ENCODE results near the gene FAM174B.

FAM174B gene

DNA sequence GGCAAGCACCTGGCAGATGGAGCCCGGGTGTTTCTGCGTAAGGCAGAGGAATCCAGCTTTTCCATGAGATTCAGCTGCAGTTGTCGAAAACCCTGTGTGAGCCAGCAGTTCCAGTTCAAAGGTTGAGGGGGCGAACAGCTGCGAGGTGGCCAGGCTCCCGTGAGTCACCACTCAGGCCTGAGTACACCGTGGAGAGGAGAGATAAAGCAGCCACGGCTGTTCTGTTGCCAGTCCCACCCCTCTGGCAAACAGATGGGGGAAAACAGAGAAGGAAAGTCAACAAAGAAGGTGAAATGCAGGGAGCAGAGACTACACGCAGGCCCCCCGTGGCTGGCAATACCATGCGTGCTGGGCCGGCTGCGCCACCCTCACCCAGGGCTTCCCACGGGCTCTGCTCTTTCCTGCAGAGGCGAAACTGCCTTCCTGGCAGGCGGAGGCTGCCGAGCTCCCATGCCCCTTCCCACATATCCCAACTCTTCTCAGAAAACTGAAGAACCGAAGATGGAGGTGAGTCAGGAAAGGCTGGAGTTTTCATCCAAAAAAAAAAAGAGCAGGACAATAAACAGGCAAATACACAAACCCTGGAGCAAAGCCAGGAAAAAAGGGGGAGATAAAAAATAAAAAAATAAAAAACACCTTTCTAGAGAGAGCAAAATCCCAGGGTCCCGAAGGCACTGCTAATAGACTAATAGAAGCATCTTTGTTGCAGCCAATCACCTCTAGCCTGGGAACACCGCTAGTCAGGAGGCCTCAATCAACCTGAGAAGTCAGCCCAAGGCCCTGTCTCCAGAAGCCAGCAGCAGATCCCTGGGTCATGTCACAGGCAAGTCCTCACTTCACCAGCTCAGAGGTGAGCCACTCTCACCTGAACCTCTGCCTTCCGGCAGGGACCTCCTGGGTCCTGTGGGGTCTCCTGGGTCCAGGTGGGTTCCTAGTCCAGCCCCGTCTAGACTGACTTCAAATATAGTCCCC, 37.7 kb downstream of the FAM174B start:
- TF ChIP-seq, protein P1, sequence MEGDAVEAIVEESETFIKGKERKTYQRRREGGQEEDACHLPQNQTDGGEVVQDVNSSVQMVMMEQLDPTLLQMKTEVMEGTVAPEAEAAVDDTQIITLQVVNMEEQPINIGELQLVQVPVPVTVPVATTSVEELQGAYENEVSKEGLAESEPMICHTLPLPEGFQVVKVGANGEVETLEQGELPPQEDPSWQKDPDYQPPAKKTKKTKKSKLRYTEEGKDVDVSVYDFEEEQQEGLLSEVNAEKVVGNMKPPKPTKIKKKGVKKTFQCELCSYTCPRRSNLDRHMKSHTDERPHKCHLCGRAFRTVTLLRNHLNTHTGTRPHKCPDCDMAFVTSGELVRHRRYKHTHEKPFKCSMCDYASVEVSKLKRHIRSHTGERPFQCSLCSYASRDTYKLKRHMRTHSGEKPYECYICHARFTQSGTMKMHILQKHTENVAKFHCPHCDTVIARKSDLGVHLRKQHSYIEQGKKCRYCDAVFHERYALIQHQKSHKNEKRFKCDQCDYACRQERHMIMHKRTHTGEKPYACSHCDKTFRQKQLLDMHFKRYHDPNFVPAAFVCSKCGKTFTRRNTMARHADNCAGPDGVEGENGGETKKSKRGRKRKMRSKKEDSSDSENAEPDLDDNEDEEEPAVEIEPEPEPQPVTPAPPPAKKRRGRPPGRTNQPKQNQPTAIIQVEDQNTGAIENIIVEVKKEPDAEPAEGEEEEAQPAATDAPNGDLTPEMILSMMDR (IDR thresholded peaks at IDR 0.05; ENCODE audit: borderline replicate concordance, control extremely low read depth, extremely low read depth, insufficient read depth, missing control alignments) = no peak
- in situ Hi-C loops (cut with MboI; ENCODE audit: low sequenced_read_pairs, unreplicated experiment) = loop anchor here (10.0 kb wide), 1 partner anchor 97 kb away; no protein-coding TSS in a partner anchor
- DNase-seq (ENCODE audit: low spot score) = no peak

DNA sequence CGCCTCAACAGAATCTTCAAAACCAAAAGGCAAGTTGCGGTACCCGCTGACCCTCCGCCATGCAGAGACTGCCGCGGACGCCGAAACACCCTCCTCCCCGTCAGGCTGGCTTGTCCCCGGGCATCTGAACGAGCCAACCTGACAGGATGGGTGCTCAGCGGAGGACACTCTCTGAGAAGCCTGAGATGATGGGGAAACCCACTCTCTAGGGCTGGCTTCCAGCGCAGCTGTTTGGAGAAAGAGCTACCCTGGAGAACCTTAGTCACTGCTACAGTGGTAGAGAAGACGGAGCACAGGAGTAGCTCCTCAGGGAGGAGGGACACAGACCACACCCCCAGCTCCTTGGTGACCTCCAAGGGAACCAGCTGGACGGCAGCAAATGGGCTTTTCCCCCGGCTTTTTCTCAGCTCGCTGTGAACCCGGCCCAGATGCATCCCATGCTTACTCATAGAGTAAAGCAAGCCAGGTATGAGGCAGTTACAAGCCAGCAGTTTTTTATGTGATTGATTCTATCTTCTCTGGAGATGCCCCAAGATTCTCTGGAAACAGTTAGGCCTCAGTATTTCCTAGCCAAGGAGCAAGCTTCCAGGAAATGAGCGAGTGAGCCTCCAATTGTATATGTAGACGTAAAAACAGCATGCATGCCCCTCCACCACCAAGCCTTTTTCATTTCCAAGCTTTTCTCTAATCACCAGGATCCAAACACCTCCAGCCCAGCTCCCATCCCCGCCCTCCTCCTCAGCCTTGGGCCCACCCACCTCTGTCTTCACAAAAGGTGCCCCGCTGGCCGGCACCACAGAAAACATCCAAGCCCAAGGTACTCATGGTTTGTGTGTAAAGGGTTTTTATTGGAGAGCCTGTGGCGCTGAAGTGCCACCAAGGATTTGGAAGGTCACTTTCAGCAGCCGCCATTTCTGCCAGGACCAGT, 38.7 kb downstream of the FAM174B start:
- in situ Hi-C loops (cut with MboI; ENCODE audit: low sequenced_read_pairs, unreplicated experiment) = loop anchor here (10.0 kb wide), 1 partner anchor 98 kb away; no protein-coding TSS in a partner anchor
- no peak for DNase-seq (ENCODE audit: low spot score)
- TF ChIP-seq, protein P1 (IDR thresholded peaks at IDR 0.05; ENCODE audit: borderline replicate concordance, control extremely low read depth, extremely low read depth, insufficient read depth, missing control alignments) = no peak

DNA sequence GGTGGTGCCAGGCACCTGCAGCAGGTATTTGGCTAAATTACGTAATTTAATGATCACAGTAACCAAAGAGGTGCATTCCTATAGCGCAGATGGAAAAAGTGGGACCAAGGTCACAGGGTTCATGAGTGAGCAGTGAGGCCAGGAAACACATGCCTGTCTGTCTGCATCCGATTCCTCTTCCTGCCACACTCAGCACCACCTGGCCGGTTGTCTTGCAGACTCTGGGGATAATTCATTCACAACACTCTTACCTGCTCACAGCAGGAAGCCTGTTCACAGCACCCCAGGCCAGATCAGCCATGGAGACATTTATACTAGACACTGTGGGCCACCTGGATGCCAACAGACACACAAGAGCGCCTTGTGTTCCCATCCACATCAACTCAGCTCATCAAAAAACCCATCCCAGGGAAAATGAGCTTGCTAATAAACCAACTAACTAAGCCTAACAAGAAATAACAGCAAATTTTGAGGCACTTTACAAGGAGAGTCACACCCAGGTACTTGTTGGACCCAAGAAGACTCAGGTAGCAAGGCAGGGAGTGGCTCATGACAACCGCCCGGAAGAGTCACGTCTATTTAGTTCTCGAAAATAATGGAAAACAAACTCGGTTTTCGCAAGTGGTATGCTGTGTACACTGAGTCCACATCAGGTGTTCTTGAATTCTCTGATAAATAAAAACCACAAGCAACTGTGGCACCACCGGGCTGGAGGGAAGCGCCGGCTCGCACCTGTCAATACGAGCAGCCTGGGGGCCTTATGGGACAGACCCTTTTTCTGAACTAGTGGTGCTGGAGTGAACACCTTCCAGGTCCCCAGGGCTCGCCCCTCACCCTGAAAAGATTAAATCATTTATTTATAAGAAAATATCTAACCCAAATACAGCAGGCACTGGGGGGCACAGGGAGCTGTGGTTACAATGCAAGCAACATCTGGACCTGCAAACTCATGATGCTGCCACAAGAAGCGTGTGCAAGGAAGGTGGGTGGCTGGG, 40.5 kb downstream of the FAM174B start:
- TF ChIP-seq, protein P1 (IDR thresholded peaks at IDR 0.05; ENCODE audit: borderline replicate concordance, control extremely low read depth, extremely low read depth, insufficient read depth, missing control alignments) = no peak
- no peak for DNase-seq (ENCODE audit: low spot score)
- in situ Hi-C loops (cut with MboI; ENCODE audit: low sequenced_read_pairs, unreplicated experiment) = loop anchor here (10.0 kb wide), 1 partner anchor 100 kb away; no protein-coding TSS in a partner anchor

DNA sequence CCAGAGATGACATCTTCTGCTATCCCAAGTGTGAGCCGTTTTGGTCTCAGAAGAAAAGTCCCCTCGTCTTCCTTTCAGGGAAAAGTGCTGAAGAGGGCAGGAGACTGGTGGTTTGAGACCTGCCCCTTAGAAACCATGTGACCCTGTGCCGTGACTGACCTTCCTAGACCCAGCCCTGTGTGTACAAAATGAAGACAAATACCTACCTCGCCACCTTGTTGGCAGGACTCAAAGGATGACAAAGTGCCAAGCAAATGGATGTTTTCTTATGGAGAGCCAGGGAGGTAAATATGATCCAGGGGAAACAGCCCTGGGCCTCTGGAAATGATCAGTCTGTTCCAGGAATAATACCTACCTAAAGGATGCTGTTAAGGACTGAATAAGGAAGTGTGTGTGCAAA, 41.3 kb downstream of the FAM174B start:
- no peak for DNase-seq (ENCODE audit: low spot score)
- in situ Hi-C loops (cut with MboI; ENCODE audit: low sequenced_read_pairs, unreplicated experiment) = loop anchor here (10.0 kb wide), 1 partner anchor 100 kb away; no protein-coding TSS in a partner anchor
- TF ChIP-seq, protein P1 (IDR thresholded peaks at IDR 0.05; ENCODE audit: borderline replicate concordance, control extremely low read depth, extremely low read depth, insufficient read depth, missing control alignments) = no peak

DNA sequence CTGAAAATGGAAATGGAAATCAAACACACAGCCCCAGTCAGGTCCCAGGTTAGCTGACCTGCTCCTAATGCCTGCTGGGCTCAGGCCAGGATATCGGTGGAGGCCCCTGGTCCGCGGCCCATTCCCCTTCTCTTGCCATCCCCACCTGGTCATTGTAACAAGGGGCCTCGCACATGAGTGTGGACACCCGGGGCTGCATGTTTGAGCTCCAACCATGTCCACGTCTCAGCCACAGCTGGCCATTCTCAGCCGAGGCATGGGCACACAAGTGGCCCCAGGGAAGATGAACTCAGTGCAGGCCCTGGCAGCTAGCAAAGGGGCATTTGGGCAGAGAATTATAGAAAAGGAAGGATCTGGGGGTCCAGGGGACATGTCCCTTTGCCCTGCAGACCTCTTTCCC, 41.7 kb downstream of the FAM174B start:
- TF ChIP-seq, protein P1 (IDR thresholded peaks at IDR 0.05; ENCODE audit: borderline replicate concordance, control extremely low read depth, extremely low read depth, insufficient read depth, missing control alignments) = no peak
- in situ Hi-C loops (cut with MboI; ENCODE audit: low sequenced_read_pairs, unreplicated experiment) = loop anchor here (10.0 kb wide), 1 partner anchor 101 kb away; no protein-coding TSS in a partner anchor
- DNase-seq (ENCODE audit: low spot score) = no peak

All from GM13976 (cell line).